GM23338 (cell line): ENCODE data around the gene BCS1L.

ENCODE experiments used
- CTCF ChIP-seq, 2 experiments: fragments of 200-600 bp in 1 of 2; sonication (generic) in 1 of 2; conservative IDR thresholded peaks; 2 replicates each; pipeline versions ENCODE4 v1.5.1 to v1.6.1; 2016 to 2017; ENCODE audit warnings: antibody characterized with exemption in 2 of 2, low read depth in 2 of 2, mild to moderate bottlenecking in 2 of 2, moderate library complexity in 1 of 2
- EZH2 ChIP-seq: fragments of 200-600 bp; sonication (generic); IDR thresholded peaks from one replicate; pipeline ENCODE4 v1.8.0; 2017; ENCODE audit warnings: antibody characterized with exemption, mild to moderate bottlenecking, low read depth; ENCODE audit not compliant: unreplicated experiment
- EZH2phosphoT487 ChIP-seq: fragments of 200-600 bp; sonication (generic); IDR thresholded peaks from one replicate; pipeline ENCODE4 v1.8.1; 2018; ENCODE audit warnings: antibody characterized with exemption; ENCODE audit not compliant: unreplicated experiment
- POLR2AphosphoS5 ChIP-seq: IDR thresholded peaks from 2 replicates; pipeline ENCODE4 v1.6.1; 2016; ENCODE audit warnings: antibody characterized with exemption, low read depth
- STAT1 ChIP-seq: IDR thresholded peaks from one replicate; pipeline ENCODE4 v1.6.1; 2016; ENCODE audit warnings: antibody characterized with exemption; ENCODE audit not compliant: unreplicated experiment
- ZNF114 ChIP-seq: fragments of 250-450 bp; sonication (Bioruptor Pico); IDR thresholded peaks from 2 replicates; pipeline ENCODE4 v1.5.0; 2020; ENCODE audit warnings: mild to moderate bottlenecking, moderate library complexity
- TF ChIP-seq, protein P1 (sequence below): IDR thresholded peaks from one replicate; pipeline ENCODE4 v1.6.1; 2018; ENCODE audit warnings: antibody characterized with exemption; ENCODE audit not compliant: unreplicated experiment

DNA sequence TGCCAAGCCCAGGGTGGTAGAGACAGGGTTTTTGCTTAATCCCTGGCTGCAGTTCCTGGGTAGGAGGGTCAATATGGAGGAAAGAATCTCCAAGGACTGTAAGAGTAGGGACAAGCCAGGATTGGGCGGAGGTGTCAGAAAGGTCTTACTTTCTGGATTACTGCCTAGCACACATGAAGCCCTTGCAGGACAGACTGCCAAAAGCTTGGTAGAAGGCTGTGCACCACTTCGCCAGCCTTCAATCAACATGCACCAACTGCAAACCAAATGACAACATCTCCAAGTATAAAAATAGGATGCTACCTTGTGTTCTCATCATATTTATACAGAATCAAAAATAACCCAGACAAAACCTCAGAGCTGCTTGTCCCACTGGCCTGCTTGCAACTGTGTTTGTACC lies 3.7 kb upstream of the BCS1L start:
- TF ChIP-seq CTCF (conservative IDR thresholded peaks at IDR 0.05; ENCODE audit: low read depth in 2 of 2) = no peak
- TF ChIP-seq, protein P1, sequence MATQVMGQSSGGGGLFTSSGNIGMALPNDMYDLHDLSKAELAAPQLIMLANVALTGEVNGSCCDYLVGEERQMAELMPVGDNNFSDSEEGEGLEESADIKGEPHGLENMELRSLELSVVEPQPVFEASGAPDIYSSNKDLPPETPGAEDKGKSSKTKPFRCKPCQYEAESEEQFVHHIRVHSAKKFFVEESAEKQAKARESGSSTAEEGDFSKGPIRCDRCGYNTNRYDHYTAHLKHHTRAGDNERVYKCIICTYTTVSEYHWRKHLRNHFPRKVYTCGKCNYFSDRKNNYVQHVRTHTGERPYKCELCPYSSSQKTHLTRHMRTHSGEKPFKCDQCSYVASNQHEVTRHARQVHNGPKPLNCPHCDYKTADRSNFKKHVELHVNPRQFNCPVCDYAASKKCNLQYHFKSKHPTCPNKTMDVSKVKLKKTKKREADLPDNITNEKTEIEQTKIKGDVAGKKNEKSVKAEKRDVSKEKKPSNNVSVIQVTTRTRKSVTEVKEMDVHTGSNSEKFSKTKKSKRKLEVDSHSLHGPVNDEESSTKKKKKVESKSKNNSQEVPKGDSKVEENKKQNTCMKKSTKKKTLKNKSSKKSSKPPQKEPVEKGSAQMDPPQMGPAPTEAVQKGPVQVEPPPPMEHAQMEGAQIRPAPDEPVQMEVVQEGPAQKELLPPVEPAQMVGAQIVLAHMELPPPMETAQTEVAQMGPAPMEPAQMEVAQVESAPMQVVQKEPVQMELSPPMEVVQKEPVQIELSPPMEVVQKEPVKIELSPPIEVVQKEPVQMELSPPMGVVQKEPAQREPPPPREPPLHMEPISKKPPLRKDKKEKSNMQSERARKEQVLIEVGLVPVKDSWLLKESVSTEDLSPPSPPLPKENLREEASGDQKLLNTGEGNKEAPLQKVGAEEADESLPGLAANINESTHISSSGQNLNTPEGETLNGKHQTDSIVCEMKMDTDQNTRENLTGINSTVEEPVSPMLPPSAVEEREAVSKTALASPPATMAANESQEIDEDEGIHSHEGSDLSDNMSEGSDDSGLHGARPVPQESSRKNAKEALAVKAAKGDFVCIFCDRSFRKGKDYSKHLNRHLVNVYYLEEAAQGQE = no peak
- TF ChIP-seq EZH2 = no peak
- no peak for TF ChIP-seq EZH2phosphoT487
- TF ChIP-seq POLR2AphosphoS5 = no peak
- TF ChIP-seq STAT1 = no peak
- TF ChIP-seq ZNF114 (CRISPR knock-in tag) = no peak
